Stimulated activated CD4-positive, alpha-beta T cell treated with anti-CD3 and anti-CD28 coated beads, Interleukin-4, amount 100 ng/mL, for 4 hours (primary cell): ENCODE measurements around the gene NAP1L4.

Experiments
- DNase-seq, 2 experiments: peaks; one replicate each; pipeline ENCODE4 v3.0.0-alpha.2; 2020

Gene NAP1L4, protein sequence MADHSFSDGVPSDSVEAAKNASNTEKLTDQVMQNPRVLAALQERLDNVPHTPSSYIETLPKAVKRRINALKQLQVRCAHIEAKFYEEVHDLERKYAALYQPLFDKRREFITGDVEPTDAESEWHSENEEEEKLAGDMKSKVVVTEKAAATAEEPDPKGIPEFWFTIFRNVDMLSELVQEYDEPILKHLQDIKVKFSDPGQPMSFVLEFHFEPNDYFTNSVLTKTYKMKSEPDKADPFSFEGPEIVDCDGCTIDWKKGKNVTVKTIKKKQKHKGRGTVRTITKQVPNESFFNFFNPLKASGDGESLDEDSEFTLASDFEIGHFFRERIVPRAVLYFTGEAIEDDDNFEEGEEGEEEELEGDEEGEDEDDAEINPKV

DNA sequence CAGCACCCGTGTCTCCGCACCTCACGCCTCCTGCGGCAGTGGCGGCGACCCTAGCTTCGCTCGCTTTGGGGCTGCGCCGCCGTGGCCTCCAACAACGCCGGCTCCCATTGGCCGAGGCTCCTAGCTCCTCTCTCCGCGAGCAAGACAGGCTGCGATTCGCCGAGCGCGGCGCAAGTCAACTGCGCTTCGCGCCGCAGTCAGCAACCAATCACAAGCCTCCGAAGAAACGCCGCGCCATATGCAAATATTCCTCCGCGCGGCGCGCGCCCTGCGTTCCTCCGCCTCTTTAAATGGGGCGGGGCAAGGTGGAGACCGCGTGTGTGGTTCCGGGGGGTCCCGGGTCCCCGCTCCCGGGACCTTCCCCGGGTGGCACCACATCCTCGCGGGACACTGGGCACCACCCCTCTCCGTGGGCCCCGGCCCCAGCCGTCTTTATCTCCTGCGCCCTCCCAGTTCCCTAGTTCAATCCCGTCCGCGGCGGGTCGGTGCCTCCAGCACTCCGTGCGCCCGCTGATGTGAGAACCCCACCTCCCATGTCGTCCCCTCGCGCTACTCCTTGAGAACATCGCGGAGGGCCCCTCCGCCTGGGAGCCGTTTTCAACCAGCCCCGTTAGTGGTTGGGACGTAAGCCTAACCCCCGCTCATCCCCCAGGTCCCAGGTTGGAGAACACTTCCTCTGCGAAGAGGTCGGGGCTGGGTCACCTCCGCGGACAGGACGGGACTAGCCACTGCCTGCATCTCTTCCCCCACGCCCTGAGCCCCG lies at the start of gene NAP1L4:
TSS of gene NAP1L4 (minus strand) at position 96 of the 763 bp plus-strand sequence. CDS start 13,109 bp downstream, outside the sequence.
- peak; percentile 95 for DNase-seq

DNA sequence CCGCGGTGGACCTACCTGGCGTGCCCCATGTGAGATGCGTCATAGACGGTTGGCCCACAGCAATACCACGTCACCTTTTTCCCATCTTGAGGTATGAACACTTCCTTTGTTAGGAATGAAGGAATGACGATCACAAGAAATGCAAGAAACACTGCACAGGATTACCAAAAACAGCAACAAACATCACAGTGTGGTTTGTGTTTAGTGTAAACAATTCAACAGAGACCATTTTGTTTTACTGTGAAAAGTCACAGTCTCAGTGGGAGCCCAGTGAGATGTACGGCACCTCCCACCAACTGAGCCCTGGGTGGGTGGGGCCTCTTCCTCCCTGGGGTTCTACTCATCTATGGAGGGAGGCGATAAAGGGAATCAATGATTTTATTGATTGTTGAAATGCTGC lies 48.8 kb upstream of the NAP1L4 start:
- DNase-seq: no peak

GRCh38 chr11:3037945-3038271 lies 45.8 kb upstream of the NAP1L4 start:
- no peak for DNase-seq

DNA sequence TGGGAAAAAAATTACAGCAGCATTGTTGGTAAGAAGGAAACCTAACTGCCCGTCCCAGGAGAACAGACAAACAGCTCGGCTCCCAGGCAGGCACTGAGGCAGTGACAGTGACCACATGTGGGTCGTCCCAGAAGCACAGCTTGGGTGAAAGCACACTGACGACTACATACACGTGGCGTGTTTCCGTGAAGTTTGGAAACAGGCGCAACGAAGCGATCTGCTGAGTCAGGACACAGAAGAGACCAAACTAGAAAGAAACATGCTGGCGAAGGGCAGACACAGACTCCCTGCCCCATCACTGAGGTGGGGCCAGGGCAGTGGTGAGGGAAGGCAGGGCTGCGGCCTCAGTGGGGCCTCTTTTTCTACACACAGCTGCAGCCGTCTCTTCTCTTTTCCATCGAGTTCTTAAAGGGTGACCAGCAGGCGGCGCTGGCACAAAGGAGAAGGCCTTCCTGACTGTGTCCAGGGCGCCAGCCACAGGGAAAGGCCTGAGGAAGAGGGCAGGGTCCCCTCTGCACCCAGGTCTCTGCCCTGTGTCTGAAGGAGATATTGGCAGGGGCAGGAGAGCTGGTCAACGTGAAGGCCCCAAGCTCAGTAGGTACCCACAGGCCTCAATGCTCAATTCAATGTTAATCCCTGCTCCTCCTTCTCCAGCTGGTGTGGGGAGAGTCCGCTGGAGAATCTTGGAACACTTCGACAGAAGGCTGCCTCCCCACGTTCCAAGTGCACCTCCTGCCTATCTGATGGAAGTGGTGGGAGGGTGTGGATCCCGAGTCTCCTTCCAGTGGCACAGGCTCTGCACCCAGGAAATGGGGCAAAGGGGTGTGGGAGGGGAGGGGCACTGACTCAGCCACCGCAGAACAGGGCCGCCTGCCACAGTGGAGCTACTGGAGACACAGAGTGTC lies 45.2 kb upstream of the NAP1L4 start:
- peak; percentile 26 to 37 for DNase-seq

GRCh38 chr11:3036419-3036818 lies 44.3 kb upstream of the NAP1L4 start:
- DNase-seq: no peak

DNA sequence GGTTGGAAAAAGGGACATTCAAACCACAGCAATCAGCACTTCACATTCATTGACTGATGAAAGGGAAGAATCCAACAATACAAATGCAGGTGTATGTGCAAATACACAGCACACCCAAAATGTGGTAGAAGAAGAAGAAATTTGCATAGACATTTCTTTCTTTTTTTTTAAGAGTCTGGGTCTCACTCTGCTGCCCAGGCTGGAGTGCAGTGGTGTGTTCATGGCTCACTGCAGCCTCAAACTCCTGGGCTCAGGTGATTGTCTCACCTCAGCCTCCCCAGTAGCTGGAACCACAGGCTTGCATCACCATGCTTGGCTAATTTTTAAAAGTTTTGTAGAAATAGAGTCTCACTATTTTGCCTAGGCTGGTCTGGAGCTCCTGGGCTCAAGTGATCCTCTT lies 43.2 kb upstream of the NAP1L4 start:
- DNase-seq: no peak

- DNase-seq: no peak
Observed at GRCh38 chr11:3030289-3031070, 38.4 kb upstream of the NAP1L4 start.

GRCh38 chr11:3028813-3029212 lies 36.7 kb upstream of the NAP1L4 start:
- DNase-seq: no peak

GRCh38 chr11:3026803-3027202 lies 34.7 kb upstream of the NAP1L4 start:
- DNase-seq: no peak

- no peak for DNase-seq
Observed at GRCh38 chr11:3022982-3023381, 30.9 kb upstream of the NAP1L4 start.

- DNase-seq: no peak
Observed at GRCh38 chr11:3022300-3022967, 30.3 kb upstream of the NAP1L4 start.

DNA sequence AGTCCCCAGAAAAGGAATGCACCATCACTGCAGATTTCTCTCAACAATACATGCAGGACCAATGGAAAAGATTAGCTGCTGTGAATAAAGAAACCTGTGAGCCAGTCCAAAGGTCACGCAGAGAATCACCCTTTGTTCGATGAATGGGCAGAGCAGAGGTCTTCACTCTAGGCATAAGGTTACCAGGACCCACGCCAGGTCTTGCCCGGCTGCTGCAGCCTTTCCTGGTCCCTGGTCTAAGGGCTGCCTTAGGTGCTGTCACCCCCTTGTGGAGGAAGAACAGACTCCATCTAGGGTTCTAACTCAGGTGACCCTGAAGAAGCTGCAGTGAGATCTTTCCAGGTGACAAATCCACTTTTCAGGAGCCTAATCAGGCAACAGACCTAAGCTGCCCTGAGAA lies 29.0 kb upstream of the NAP1L4 start:
- DNase-seq: peak in 1 of 2 experiments; percentile 15

DNA sequence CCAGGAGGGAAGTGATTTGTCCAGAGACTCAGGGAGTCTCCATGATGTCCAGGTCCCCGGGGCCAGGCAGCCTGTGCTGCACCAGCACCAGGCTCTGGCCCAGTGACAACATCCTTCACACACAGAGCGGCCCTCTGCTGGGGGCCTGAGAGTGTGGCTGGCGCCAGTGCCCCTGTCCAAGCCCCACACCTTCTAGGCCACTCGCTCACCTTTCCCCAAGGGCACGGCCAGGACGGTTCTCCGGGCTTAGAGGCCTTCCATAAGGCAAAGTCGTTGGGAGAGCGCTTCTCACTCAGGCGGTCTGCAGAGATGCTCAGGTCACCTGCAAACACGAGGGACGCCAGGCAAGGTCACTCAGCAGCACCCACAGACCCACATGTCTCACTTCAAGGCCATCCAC lies 27.9 kb upstream of the NAP1L4 start:
- no peak for DNase-seq

GRCh38 chr11:3018596-3018995 lies 26.5 kb upstream of the NAP1L4 start:
- no peak for DNase-seq

DNA sequence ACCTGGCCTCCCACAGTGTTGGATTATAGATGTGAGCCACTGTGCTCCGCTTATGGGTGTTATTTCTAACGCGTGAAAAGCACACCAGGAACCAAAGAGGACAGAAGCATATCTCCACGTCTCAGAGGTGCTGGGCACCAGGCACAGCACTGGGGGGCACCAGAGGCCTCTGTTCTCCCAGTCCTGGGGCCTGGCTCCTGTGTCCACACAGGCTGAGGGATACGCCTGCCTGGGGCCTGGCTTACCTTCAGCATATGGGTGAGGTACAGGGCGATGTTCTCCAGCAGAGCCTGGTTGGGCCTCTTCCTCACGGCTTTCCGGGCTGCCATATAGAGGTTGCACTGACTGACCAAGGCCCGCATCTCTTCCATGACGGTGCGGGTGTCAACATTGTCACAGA lies 24.7 kb upstream of the NAP1L4 start:
- DNase-seq: no peak

DNA sequence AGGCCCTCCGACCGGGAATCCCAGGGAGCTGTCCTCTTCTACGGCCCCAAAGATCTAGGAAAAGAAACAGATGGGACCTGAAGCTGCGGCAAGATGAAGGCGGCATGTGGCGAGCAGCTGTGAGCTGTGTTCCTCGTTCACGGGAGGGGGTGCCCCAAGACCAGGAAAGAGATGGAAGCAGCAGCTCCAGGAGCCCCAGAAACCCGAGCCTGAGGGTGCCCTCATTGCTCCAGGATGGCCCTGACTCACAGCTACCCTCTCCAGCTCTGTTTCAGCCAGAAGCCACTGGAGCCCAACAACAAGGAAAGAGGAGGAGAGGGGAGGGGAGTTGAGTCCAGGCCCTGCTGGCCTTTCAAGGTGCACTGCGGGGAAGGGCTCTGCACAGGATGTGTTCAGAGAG lies 23.7 kb upstream of the NAP1L4 start:
- DNase-seq: no peak

DNA sequence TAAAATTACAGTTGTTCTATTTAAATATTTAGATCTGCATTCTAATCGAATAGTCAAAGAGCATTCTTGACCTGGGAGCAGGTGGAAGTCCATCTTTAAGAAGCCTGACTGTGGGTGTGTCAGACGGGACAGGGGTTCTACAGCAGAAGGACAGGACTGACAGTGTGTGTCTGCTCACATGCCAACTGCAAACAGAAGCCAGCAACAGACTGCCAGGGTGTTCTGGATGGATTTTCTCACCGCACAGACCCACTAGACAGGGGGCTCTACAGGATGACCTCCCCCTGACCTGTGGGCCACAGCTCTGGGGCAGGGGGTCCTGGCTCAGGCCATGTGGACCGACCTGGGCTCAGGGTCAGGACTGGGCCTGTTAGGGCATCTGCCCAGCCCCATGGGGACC lies 22.8 kb upstream of the NAP1L4 start:
- DNase-seq: no peak

GRCh38 chr11:3014057-3014938 lies 22.2 kb upstream of the NAP1L4 start:
- DNase-seq: peak in 1 of 2 experiments; percentile 59

DNA sequence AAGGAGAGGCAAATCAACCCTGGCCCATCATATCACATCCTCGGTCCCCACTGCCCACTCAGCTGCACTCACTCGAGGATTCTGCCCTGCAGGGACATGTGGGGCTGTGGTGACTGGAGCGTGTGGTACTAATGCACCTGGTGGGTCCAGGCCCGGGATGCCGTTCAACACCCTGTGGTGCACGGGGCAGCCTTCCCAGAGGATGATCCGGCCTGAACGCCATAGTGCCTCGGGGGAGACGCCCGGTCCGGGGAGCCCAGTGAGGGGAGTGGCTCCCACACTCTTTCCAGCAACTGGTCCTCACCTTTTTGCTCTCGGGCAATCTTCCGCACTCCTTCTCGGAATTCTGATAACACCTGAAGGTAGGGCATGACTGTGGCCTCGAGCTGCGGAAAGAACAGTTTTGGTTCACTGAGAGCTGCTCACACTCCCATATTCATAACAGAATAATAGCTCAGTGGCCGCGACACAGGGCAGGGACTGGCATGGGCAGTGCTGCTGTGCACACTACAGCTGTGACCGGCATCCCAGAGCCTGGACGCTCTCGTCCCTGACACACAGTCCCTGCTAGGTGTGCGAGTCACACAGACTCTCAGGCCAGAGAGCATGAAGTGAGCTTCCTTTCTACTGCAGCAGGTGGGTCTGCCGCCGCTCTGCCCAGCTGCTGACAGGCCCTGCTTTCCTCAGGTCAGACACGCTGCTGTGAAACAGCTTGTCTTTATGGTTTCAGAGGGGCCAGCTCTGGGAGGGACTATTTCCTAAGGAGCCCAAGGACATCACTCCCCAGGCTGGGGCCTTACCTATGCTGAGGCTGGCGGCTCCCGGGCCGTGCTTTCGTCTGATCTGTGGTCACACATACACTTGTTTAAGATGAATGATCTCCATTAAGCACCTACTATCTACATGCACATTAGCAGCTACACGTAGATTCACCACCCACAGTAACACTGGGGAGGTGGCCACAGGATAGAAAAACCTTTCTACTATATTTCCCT lies 20.1 kb upstream of the NAP1L4 start:
- DNase-seq: no peak
